Activated CD4-positive, alpha-beta T cell treated with anti-CD3 and anti-CD28 coated beads, Interleukin-2, amount 10 ng/mL, durations not matched to agents 24 days and 14 days (primary cell): ENCODE measurements around the gene DNAH6. TPM values are rescaled to one million over a fixed set of nuclear protein-coding genes. Genes with fewer than 3 reads are reported as not detected.
"Not testable (repeated sequence)": the region's sequence is repeated elsewhere in the genome, so short reads cannot be mapped to it uniquely, and the experiment has no call there.

Experiments used
- DNase-seq: peaks from one replicate; pipeline ENCODE4 v3.0.0; 2022
- H3K27ac Mint-ChIP-seq: one replicate; pipeline ENCODE4 v1.8.0; 2022; ENCODE audit warnings: mild to moderate bottlenecking, mixed read lengths
- H3K27me3 Mint-ChIP-seq: one replicate; pipeline ENCODE4 v1.8.0; 2022; ENCODE audit warnings: mixed read lengths
- H3K36me3 Mint-ChIP-seq: one replicate; pipeline ENCODE4 v1.8.0; 2022; ENCODE audit warnings: low read depth, mild to moderate bottlenecking, mixed read lengths
- H3K4me1 Mint-ChIP-seq: one replicate; pipeline ENCODE4 v1.8.0; 2021; ENCODE audit warnings: mixed read lengths
- H3K4me3 Mint-ChIP-seq: one replicate; pipeline ENCODE4 v1.8.0; 2022; ENCODE audit warnings: mild to moderate bottlenecking, moderate library complexity, mixed read lengths
- H3K9me3 Mint-ChIP-seq: one replicate; pipeline ENCODE4 v1.8.0; 2021; ENCODE audit warnings: mixed read lengths
- intact Hi-C: fragments of 100-400 bp; cut with micrococcal nuclease; formaldehyde crosslinking; loops from one replicate; pipeline ENCODE4 v1.15.1; 2023
- total RNA-seq: library from RNA; stranded (reverse); gene quantifications from 2 replicates; pipeline ENCODE4 v1.2.3, GENCODE V29; 2022

DNAH6 gene
- total RNA-seq, 1 donor from 2014 or later = 0.23 TPM

DNA sequence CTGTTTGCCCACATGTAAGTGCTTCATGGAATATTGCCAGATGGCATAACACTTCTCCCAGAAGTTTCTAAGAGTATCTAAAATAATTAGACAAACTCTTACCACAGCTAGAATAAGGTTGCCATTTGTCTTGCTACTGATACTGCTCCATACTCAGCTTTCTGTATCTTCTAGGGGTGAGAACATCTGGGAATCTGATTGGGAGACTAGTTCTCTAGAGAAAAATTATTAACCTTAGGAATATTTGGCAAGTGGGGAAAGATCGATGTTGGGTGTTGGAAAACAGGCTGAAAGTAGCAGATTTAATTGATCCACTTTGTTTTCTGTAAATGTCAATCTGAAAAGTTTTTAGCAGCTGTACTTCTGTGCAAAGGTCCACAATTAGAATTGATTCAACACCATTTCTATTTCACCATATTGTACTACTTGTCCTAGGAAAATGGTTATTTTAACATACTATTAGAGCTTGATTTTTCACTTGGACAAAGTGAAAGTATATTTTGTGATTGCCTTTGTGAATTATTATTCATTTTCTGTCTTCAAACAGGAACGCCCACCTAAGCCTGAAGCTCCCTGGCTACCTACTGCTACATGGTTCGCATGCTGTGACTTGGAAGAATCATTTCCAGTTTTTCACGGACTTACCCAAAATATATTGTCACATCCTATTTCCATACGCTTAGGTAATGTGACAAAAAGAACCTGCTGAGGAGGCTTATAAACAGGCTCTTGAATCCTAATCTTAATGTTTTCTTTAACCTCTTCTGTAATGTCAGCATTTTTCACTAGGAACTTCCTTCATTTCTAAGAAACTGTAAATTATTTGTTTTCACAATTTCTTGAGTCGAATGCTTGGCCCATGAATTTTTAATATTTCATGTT, 216.8 kb downstream of the DNAH6 start:
- peaks cover 2% of the 10 kb centered on the region for H3K4me1 Mint-ChIP-seq
- intact Hi-C loops = no loop called here
- no peak for DNase-seq
- H3K27me3 Mint-ChIP-seq = peaks cover 10% of the 10 kb centered on the region
- H3K36me3 Mint-ChIP-seq = no peaks in the 10 kb centered on the region
- no peak overlapping the region for H3K27ac Mint-ChIP-seq
- no peak overlapping the region for H3K4me3 Mint-ChIP-seq
- H3K9me3 Mint-ChIP-seq = peaks cover 16% of the 10 kb centered on the region

GRCh38 chr2:84735389-84735788, 219.1 kb downstream of the DNAH6 start:
- H3K4me1 Mint-ChIP-seq = peaks cover 2% of the 10 kb centered on the region
- H3K9me3 Mint-ChIP-seq = peaks cover 20% of the 10 kb centered on the region
- intact Hi-C loops = no loop called here

DNA sequence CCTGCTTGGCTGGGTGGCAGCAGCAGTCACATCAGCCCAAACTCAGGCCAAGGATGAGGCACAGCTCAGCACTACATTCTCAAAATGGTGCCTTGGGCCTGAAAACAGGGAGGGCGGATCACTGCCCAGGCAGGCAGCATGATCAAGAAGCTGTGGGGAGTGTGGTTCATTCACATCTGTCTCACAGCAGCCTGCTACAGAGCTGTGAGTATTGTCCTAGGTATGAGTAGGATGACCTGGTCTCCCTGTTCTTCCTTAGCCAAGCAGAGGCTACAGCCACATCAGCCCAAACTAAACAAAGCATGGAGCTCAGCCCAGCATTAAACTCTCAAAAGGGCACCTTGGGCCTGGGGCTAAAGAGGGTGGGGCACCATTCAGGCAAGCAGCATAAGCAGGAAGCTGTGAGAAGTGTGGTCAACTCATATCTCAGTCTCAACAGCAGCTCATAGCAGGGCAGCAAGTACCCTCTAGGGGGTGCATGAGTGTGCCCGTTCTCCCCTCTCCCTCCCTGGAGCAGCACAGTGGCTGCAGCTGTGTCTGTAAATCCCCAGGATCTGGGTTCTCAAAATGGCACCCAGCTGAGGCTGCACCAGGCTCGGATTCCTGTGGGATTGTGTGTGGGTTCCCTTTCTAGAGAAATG, 225.0 kb downstream of the DNAH6 start:
- H3K9me3 Mint-ChIP-seq = peaks cover 27% of the 10 kb centered on the region
- no peaks in the 10 kb centered on the region for H3K36me3 Mint-ChIP-seq
- no peak overlapping the region for H3K27ac Mint-ChIP-seq
- H3K27me3 Mint-ChIP-seq = peaks cover 14% of the 10 kb centered on the region
- peaks cover 7% of the 10 kb centered on the region for H3K4me1 Mint-ChIP-seq
- no peak overlapping the region for H3K4me3 Mint-ChIP-seq
- DNase-seq = peak; percentile 80
- intact Hi-C loops = loop anchor here (2.0 kb wide), 1 partner anchor 123 kb away; no protein-coding TSS in a partner anchor

More at GRCh38 chr2:84735389-84735788, 219.1 kb downstream of the DNAH6 start:
- no peaks in the 10 kb centered on the region for H3K36me3 Mint-ChIP-seq
- DNase-seq = no peak
- H3K27me3 Mint-ChIP-seq = peaks cover 12% of the 10 kb centered on the region
- no peak overlapping the region for H3K27ac Mint-ChIP-seq
- H3K4me3 Mint-ChIP-seq = no peak overlapping the region

DNA sequence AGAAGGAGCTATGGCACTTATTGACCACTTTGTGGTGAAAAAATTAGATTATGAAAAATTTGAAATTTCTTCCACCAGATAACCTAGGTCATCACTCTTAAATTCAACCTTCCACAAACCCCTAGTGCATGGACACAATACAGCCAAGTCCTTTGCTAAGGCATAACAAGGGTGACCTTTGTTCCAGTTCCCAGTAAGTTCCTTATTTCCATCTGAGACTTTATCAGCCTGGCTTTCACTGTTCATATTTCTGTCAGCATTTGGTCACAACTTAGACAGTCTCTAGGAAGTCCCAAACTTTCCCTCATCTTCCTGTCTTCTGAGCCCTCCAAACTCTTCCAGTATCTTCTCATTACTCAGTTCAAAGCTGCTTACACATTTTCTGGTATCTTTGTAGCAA, 232.0 kb downstream of the DNAH6 start:
- Mint-ChIP-seq H3K4me3 (no peak overlapping the region), H3K9me3 (peaks cover 17% of the 10 kb centered on the region), H3K27me3 (peaks cover 5% of the 10 kb centered on the region), H3K36me3 (no peaks in the 10 kb centered on the region), H3K27ac (no peak overlapping the region), H3K4me1 (no peaks in the 10 kb centered on the region)
- DNase-seq = no peak
- intact Hi-C loops = no loop called here

DNA sequence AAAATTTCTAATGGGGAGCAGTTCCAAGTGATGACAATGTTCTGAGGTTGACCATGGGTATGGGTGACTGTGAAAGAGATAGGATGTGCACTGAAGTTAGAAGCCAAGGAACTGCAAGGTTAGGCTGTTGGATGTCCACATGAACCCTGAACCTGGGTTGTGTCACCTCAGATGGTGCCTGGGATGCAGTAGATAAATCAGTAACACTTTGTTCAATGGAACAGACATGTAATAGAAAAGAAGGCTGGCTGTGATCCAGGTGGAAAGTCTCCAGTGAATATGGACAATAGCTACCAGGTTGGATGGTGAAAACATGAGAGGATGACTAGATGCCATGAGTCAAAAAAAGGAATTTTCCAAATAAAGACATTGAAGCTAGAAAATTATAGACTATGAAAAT, 233.1 kb downstream of the DNAH6 start:
- intact Hi-C loops = no loop called here
- Mint-ChIP-seq H3K4me3 (no peak overlapping the region), H3K27me3 (peaks cover 5% of the 10 kb centered on the region), H3K9me3 (peaks cover 18% of the 10 kb centered on the region), H3K4me1 (no peaks in the 10 kb centered on the region), H3K27ac (no peak overlapping the region), H3K36me3 (no peaks in the 10 kb centered on the region)
- no peak for DNase-seq

- H3K36me3 Mint-ChIP-seq = no peaks in the 10 kb centered on the region
- H3K4me3 Mint-ChIP-seq = no peak overlapping the region
- peaks cover 3% of the 10 kb centered on the region for H3K27me3 Mint-ChIP-seq
- H3K27ac Mint-ChIP-seq = no peak overlapping the region
- no peak for DNase-seq
- intact Hi-C loops = no loop called here
- peaks cover 11% of the 10 kb centered on the region for H3K9me3 Mint-ChIP-seq
- H3K4me1 Mint-ChIP-seq = peaks cover 3% of the 10 kb centered on the region
Observed at GRCh38 chr2:84755096-84755495, 238.8 kb downstream of the DNAH6 start.

- H3K27me3 Mint-ChIP-seq = no peaks in the 10 kb centered on the region
- no peak overlapping the region for H3K4me3 Mint-ChIP-seq
- intact Hi-C loops = no loop called here
Observed at GRCh38 chr2:84757648-84758047, 241.3 kb downstream of the DNAH6 start.

DNA sequence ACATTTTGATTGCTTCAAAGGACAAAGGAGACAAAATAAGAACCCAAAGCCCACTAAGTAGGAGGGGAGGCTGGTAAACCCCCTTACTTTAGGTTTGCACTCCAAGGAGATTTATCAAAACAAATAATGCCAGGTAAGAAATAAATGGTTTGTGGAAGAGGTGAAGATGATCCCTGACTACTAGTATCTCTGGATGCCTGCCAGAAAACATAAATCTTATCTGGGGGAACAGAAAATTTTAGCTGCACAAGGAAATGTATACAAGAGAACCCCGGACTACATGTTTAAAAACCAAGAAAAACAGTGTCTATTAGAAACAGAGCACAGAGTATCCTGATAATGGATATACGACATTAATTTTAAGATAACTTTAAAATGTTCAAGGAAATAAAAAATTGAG, 250.5 kb downstream of the DNAH6 start:
- Mint-ChIP-seq H3K36me3 (peaks cover 4% of the 10 kb centered on the region), H3K27ac (no peak overlapping the region), H3K27me3 (peaks cover 8% of the 10 kb centered on the region), H3K9me3 (no peaks in the 10 kb centered on the region), H3K4me1 (no peaks in the 10 kb centered on the region), H3K4me3 (no peak overlapping the region)
- intact Hi-C loops = no loop called here
- DNase-seq = peak; percentile 6

More at GRCh38 chr2:84757648-84758047, 241.3 kb downstream of the DNAH6 start:
- H3K27ac Mint-ChIP-seq = no peak overlapping the region
- H3K9me3 Mint-ChIP-seq = peaks cover 12% of the 10 kb centered on the region
- H3K4me1 Mint-ChIP-seq = peaks cover 3% of the 10 kb centered on the region
- peak; percentile 35 for DNase-seq
- no peaks in the 10 kb centered on the region for H3K36me3 Mint-ChIP-seq

- Mint-ChIP-seq H3K27ac (no peak overlapping the region), H3K4me3 (no peak overlapping the region), H3K36me3 (peaks cover 4% of the 10 kb centered on the region), H3K27me3 (peaks cover 10% of the 10 kb centered on the region), H3K9me3 (peaks cover 2% of the 10 kb centered on the region), H3K4me1 (no peaks in the 10 kb centered on the region)
- peak; percentile 47 for DNase-seq
- intact Hi-C loops = no loop called here
Observed at GRCh38 chr2:84768840-84769239, 252.5 kb downstream of the DNAH6 start.

DNA sequence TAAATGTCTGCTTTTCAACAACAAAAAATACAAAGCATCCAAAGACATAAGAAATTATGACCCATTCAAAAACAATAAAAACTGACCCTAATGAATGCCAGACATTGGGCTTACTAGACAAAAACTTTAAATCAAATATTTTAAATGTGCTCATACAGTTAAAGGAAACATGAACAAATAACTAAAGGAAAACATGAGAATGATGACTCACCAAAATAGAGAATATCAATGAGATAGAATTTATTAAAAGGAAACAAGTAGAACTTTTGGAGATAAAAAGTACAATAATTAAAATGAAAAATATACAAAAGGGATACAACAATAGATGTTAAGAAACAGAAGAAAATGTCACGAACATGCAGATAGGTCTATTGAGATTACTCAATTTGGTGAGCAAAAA, 254.0 kb downstream of the DNAH6 start:
- no peak for DNase-seq
- Mint-ChIP-seq H3K36me3 (peaks cover 4% of the 10 kb centered on the region), H3K4me1 (no peaks in the 10 kb centered on the region), H3K4me3 (no peak overlapping the region), H3K9me3 (peaks cover 4% of the 10 kb centered on the region), H3K27ac (no peak overlapping the region), H3K27me3 (peaks cover 10% of the 10 kb centered on the region)
- intact Hi-C loops = no loop called here

- peaks cover 4% of the 10 kb centered on the region for H3K9me3 Mint-ChIP-seq
- H3K36me3 Mint-ChIP-seq = peaks cover 4% of the 10 kb centered on the region
- intact Hi-C loops = no loop called here
Observed at GRCh38 chr2:84771251-84771650, 255.0 kb downstream of the DNAH6 start.

DNA sequence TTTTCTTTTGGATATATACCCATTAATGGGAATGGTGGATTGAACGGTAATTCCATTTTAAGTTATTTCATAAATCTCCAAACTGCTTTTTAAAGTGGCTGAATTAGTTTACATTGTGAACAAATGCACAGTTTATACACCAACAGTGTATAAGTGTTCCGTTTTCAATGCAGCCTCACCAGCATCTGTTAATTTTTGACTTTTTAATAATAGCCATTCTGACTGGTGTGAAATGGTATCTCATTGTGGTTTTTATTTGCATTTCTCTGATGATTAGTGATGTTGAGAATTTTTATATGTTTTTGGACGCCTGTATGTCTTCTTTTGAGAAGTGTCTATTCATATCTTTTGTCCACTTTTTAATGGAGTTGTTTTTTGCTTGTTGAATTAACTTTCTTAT, 257.3 kb downstream of the DNAH6 start:
- H3K4me1 Mint-ChIP-seq, H3K27me3 Mint-ChIP-seq, H3K27ac Mint-ChIP-seq, intact Hi-C loops, H3K4me3 Mint-ChIP-seq, H3K36me3 Mint-ChIP-seq, DNase-seq: not testable (repeated sequence)
- H3K9me3 Mint-ChIP-seq = peaks cover 12% of the 10 kb centered on the region

More at GRCh38 chr2:84771251-84771650, 255.0 kb downstream of the DNAH6 start:
- Mint-ChIP-seq H3K4me1 (no peaks in the 10 kb centered on the region), H3K4me3 (no peak overlapping the region), H3K27ac (no peak overlapping the region), H3K27me3 (peaks cover 8% of the 10 kb centered on the region)
- no peak for DNase-seq

DNA sequence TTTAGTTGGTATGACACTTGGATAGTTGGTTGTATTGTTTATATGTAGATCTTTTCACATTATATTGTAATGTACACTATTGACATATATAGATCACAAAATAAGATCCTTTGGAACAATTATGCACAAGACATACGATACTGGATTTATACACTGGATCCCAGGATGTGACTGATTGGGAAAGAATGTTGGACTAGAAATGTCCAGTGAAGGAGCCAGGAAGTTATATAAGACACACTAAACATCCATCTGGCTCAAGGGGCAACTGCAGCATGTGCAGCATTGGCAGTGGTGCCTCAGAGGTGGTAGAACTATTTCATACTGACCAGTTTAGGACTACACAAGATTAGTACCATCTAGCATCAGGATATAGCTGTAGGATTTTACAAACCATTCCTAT, 259.7 kb downstream of the DNAH6 start:
- Mint-ChIP-seq H3K27ac (no peak overlapping the region), H3K36me3 (peaks cover 14% of the 10 kb centered on the region), H3K4me3 (no peak overlapping the region), H3K27me3 (peaks cover 2% of the 10 kb centered on the region), H3K9me3 (peaks cover 29% of the 10 kb centered on the region), H3K4me1 (peaks cover 23% of the 10 kb centered on the region)
- intact Hi-C loops = no loop called here
- DNase-seq = peak; percentile 6

DNA sequence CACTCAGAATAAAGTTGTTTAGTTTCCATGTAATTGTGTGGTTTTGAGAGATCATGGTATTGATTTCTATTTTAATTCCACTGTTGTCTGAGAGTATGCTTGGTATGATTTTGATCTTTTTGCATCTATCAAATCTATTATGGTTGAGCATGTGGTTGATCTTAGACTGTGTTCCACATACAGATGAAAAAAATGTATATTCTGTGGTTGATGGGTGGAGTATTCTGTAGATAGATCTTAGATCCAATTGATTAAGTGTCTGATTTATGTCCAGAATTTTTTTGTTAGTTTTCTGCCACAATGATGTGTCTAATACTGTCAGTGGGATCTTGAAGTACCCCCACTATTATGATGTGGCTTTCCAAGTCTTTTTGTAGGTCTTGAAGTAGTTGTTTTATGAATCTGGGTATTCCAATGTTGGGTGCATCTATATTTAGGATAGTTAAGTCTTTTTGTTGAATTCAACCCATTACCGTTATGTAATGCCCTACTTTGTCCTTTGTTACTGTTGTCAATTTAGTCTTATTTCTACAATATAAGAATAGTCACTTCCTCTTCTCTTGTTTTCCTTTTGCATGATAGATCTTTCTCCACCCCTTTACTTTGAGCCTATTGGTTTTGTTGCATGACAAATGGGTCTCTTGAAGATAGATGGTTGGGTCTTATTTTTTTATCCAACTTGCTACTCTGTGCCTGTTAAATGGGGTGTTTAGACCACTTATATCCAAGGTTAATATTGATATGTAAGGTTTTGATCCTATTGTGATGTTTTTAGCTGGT, 262.8 kb downstream of the DNAH6 start:
- no peak for DNase-seq
- H3K27ac Mint-ChIP-seq = no peak overlapping the region
- H3K4me1 Mint-ChIP-seq = peaks cover 47% of the 10 kb centered on the region
- intact Hi-C loops = no loop called here
- H3K4me3 Mint-ChIP-seq = peak overlapping the region; percentile 43
- no peaks in the 10 kb centered on the region for H3K27me3 Mint-ChIP-seq
- H3K9me3 Mint-ChIP-seq = peaks cover 25% of the 10 kb centered on the region
- H3K36me3 Mint-ChIP-seq = peaks cover 12% of the 10 kb centered on the region
